ENCODE measurements around the gene PARP4.
"Not testable (repeated sequence)": the region's sequence is repeated elsewhere in the genome, so short reads cannot be mapped to it uniquely, and the experiment has no call there.

The PARP4 gene

GRCh38 chr13:24491845-24492244, 20.7 kb downstream of the PARP4 start:
- peaks cover 18% of the 10 kb centered on the region; the same call in 1 of the 2 replicates for H3K36me3 ChIP-seq (ENCODE audit: low read length)
- H3K79me2 ChIP-seq (ENCODE audit: insufficient read depth, low read length), result no peaks in the 10 kb centered on the region
- no peak overlapping the region for H3K27ac ChIP-seq (ENCODE audit: low read depth, low read length)
- no peaks in the 10 kb centered on the region for H3F3A ChIP-seq (ENCODE audit: insufficient read depth)
- no peaks in the 10 kb centered on the region for H3K9me3 ChIP-seq (ENCODE audit: insufficient read depth, low read length)
- no peaks in the 10 kb centered on the region for H3K9me2 ChIP-seq (replicated peaks; ENCODE audit: insufficient read depth, low read length)
- H3K4me3 ChIP-seq (ENCODE audit: insufficient read depth, low read length, poor library complexity, severe bottlenecking), result no peak overlapping the region
- H4K20me1 ChIP-seq (ENCODE audit: low read depth, low read length), result no peaks in the 10 kb centered on the region
- no peaks in the 10 kb centered on the region for H3K27me3 ChIP-seq (ENCODE audit: low read length)
- H3K9ac ChIP-seq (ENCODE audit: low read length), result no peak overlapping the region
- H2AFZ ChIP-seq (ENCODE audit: low read depth, low read length, severe bottlenecking), result no peak overlapping the region
- no peak for TF ChIP-seq EZH2phosphoT487 (conservative IDR thresholded peaks at IDR 0.05; ENCODE audit: low read length)
- TF ChIP-seq, protein P1, sequence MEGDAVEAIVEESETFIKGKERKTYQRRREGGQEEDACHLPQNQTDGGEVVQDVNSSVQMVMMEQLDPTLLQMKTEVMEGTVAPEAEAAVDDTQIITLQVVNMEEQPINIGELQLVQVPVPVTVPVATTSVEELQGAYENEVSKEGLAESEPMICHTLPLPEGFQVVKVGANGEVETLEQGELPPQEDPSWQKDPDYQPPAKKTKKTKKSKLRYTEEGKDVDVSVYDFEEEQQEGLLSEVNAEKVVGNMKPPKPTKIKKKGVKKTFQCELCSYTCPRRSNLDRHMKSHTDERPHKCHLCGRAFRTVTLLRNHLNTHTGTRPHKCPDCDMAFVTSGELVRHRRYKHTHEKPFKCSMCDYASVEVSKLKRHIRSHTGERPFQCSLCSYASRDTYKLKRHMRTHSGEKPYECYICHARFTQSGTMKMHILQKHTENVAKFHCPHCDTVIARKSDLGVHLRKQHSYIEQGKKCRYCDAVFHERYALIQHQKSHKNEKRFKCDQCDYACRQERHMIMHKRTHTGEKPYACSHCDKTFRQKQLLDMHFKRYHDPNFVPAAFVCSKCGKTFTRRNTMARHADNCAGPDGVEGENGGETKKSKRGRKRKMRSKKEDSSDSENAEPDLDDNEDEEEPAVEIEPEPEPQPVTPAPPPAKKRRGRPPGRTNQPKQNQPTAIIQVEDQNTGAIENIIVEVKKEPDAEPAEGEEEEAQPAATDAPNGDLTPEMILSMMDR (IDR thresholded peaks at IDR 0.05; ENCODE audit: insufficient read depth, low read length, poor library complexity, severe bottlenecking), result no peak
- H3K4me2 ChIP-seq (ENCODE audit: low read depth, low read length, poor library complexity, severe bottlenecking), result no peak overlapping the region

DNA sequence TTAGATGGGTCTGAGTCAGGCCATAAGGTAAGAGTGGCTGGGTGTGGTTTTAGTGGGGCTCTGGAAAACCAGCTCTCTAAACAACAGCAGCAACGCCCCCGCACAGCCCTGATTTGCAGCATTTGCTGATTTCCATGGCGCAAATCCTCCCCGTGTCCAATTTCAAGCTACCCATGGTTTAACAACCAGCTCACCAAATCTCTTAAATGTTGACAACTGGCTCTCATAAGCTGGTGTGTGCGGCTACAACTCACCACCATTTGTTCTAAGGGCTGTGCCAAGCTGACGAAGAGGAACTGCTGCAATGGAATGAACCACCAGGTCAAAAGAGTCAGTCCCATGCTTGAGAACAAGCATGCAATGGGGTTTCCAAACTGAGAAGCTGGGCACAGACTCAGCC, 22.9 kb downstream of the PARP4 start:
- H3F3A ChIP-seq (ENCODE audit: insufficient read depth), result no peaks in the 10 kb centered on the region
- peaks cover 25% of the 10 kb centered on the region; the same call in 1 of the 2 replicates for H3K36me3 ChIP-seq (ENCODE audit: low read length)
- H3K27me3 ChIP-seq (ENCODE audit: low read length), result no peaks in the 10 kb centered on the region
- H3K9me2 ChIP-seq (replicated peaks; ENCODE audit: insufficient read depth, low read length), result no peaks in the 10 kb centered on the region
- H3K4me3 ChIP-seq (ENCODE audit: insufficient read depth, low read length, poor library complexity, severe bottlenecking), result no peak overlapping the region
- no peaks in the 10 kb centered on the region for H4K20me1 ChIP-seq (ENCODE audit: low read depth, low read length)
- TF ChIP-seq EZH2phosphoT487 (conservative IDR thresholded peaks at IDR 0.05; ENCODE audit: low read length), result no peak
- H3K79me2 ChIP-seq (ENCODE audit: insufficient read depth, low read length), result no peaks in the 10 kb centered on the region
- no peak overlapping the region for H3K4me2 ChIP-seq (ENCODE audit: low read depth, low read length, poor library complexity, severe bottlenecking)
- no peaks in the 10 kb centered on the region for H3K9me3 ChIP-seq (ENCODE audit: insufficient read depth, low read length)
- no peak overlapping the region for H2AFZ ChIP-seq (ENCODE audit: low read depth, low read length, severe bottlenecking)
- H3K27ac ChIP-seq (ENCODE audit: low read depth, low read length), result no peak overlapping the region
- no peak overlapping the region for H3K9ac ChIP-seq (ENCODE audit: low read length)

DNA sequence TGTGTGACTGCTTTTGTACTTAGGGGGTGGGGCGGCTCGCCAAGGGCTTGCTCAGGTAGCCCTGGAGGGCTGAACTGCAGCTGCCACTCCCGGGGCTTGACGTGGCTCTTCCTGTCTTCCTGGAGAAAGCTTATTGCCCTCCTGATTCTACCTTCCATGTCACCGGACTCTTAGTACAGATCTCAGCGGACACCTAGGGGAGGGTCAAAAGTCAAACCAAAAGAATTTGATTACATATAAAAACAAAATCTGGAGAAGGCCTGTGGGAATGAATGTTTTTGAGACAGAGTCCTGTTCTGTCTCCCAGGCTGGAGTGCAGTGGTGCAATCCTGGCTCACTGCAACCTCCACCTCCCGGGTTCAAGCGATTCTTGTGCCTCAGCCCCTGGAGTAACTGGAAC, 24.5 kb downstream of the PARP4 start:
- H3K27me3 ChIP-seq (ENCODE audit: low read length); H3K9ac ChIP-seq (ENCODE audit: low read length); H3K4me3 ChIP-seq (ENCODE audit: insufficient read depth, low read length, poor library complexity, severe bottlenecking); H3K9me2 ChIP-seq (replicated peaks; ENCODE audit: insufficient read depth, low read length); H2AFZ ChIP-seq (ENCODE audit: low read depth, low read length, severe bottlenecking); H4K20me1 ChIP-seq (ENCODE audit: low read depth, low read length); H3K9me3 ChIP-seq (ENCODE audit: insufficient read depth, low read length); H3K4me2 ChIP-seq (ENCODE audit: low read depth, low read length, poor library complexity, severe bottlenecking); H3K79me2 ChIP-seq (ENCODE audit: insufficient read depth, low read length); H3F3A ChIP-seq (ENCODE audit: insufficient read depth); H3K27ac ChIP-seq (ENCODE audit: low read depth, low read length): not testable (repeated sequence)
- H3K36me3 ChIP-seq (ENCODE audit: low read length), result peaks cover 21% of the 10 kb centered on the region; the same call in 1 of the 2 replicates

DNA sequence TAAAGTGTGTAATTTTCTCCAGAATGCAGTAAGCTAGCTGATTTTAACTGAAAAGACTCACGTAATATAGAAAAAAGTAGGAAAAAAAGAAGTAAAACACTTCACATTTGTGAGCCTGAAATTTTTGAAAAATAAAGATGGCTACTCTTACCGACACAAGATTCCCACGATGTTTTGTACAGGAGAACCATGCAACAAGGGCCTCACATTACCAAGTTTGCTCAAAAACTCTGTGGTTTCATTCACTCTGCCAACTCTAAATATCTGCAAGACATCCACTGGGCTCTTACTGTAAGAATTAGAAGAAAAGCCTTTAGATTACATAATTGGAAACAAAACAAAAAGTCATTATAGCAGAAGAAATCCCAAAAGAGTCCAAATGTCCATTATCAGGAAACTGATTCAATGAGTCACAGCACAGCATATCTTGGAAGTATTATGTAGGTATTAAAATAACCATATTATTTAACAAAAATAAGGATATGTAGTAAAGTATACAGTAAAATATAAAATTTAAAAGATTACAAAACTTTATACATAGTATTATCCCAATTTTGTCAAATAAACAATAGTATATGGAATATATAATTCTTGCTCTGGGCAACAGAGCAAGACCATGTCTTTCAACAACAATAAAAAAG, 26.4 kb downstream of the PARP4 start:
- H3K36me3 ChIP-seq (ENCODE audit: low read length), result peaks cover 26% of the 10 kb centered on the region; the same call in 1 of the 2 replicates
- not testable (repeated sequence) for H3K9me3 ChIP-seq (ENCODE audit: insufficient read depth, low read length); H2AFZ ChIP-seq (ENCODE audit: low read depth, low read length, severe bottlenecking); H3K9me2 ChIP-seq (replicated peaks; ENCODE audit: insufficient read depth, low read length); H3F3A ChIP-seq (ENCODE audit: insufficient read depth); H4K20me1 ChIP-seq (ENCODE audit: low read depth, low read length); H3K79me2 ChIP-seq (ENCODE audit: insufficient read depth, low read length); H3K4me3 ChIP-seq (ENCODE audit: insufficient read depth, low read length, poor library complexity, severe bottlenecking); H3K27ac ChIP-seq (ENCODE audit: low read depth, low read length); H3K4me2 ChIP-seq (ENCODE audit: low read depth, low read length, poor library complexity, severe bottlenecking); H3K27me3 ChIP-seq (ENCODE audit: low read length); H3K9ac ChIP-seq (ENCODE audit: low read length)

GRCh38 chr13:24473686-24474085, 38.9 kb downstream of the PARP4 start:
- no peak overlapping the region for H3K9ac ChIP-seq (ENCODE audit: low read length)
- H2AFZ ChIP-seq (ENCODE audit: low read depth, low read length, severe bottlenecking), result no peak overlapping the region
- H3K36me3 ChIP-seq (ENCODE audit: low read length), result peaks cover 5% of the 10 kb centered on the region; the same call in 1 of the 2 replicates
- H3K27me3 ChIP-seq (ENCODE audit: low read length), result no peaks in the 10 kb centered on the region
- no peaks in the 10 kb centered on the region for H3F3A ChIP-seq (ENCODE audit: insufficient read depth)
- no peaks in the 10 kb centered on the region for H3K9me3 ChIP-seq (ENCODE audit: insufficient read depth, low read length)
- no peak overlapping the region for H3K4me3 ChIP-seq (ENCODE audit: insufficient read depth, low read length, poor library complexity, severe bottlenecking)
- no peaks in the 10 kb centered on the region for H4K20me1 ChIP-seq (ENCODE audit: low read depth, low read length)
- TF ChIP-seq, protein P1 (IDR thresholded peaks at IDR 0.05; ENCODE audit: insufficient read depth, low read length, poor library complexity, severe bottlenecking), result no peak
- no peak for TF ChIP-seq EZH2phosphoT487 (conservative IDR thresholded peaks at IDR 0.05; ENCODE audit: low read length)
- no peaks in the 10 kb centered on the region for H3K9me2 ChIP-seq (replicated peaks; ENCODE audit: insufficient read depth, low read length)
- no peak overlapping the region for H3K27ac ChIP-seq (ENCODE audit: low read depth, low read length)
- H3K4me2 ChIP-seq (ENCODE audit: low read depth, low read length, poor library complexity, severe bottlenecking), result no peak overlapping the region
- H3K79me2 ChIP-seq (ENCODE audit: insufficient read depth, low read length), result no peaks in the 10 kb centered on the region

DNA sequence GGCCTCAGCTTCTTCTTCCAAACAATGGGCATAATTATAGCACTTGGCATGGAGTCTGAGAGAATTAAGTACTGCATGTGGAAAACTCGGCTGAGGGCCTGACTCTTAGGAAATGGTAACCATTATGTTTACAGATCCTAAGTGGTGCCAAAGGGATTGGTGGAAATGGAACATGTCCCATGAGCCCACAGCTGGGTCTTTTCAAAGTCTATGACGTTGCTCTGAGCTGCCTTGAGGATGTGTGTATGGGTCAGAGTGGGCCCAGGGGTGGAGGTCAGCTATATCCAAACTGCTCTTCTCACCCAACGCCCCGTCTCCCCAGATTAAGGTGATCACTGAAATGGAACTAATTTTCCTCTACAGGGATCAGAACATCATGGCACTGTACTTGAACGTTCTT, 40.4 kb downstream of the PARP4 start:
- not testable (repeated sequence) for H3K4me2 ChIP-seq (ENCODE audit: low read depth, low read length, poor library complexity, severe bottlenecking)

More for the DNA sequence above, 40.4 kb downstream of the PARP4 start:
- not testable (repeated sequence) for H3K27me3 ChIP-seq (ENCODE audit: low read length); H3K4me3 ChIP-seq (ENCODE audit: insufficient read depth, low read length, poor library complexity, severe bottlenecking); H3K9me3 ChIP-seq (ENCODE audit: insufficient read depth, low read length); H2AFZ ChIP-seq (ENCODE audit: low read depth, low read length, severe bottlenecking); H3F3A ChIP-seq (ENCODE audit: insufficient read depth); H3K9me2 ChIP-seq (replicated peaks; ENCODE audit: insufficient read depth, low read length); H3K9ac ChIP-seq (ENCODE audit: low read length); H4K20me1 ChIP-seq (ENCODE audit: low read depth, low read length); H3K27ac ChIP-seq (ENCODE audit: low read depth, low read length); H3K36me3 ChIP-seq (ENCODE audit: low read length); H3K79me2 ChIP-seq (ENCODE audit: insufficient read depth, low read length)
